Astrocyte (in vitro differentiated cells and primary cell): ENCODE measurements around the gene ANTXR2. TPM values are rescaled to one million over a fixed set of nuclear protein-coding genes. Genes with fewer than 3 reads are reported as not detected.

ENCODE experiments used
- DNase-seq: peaks from one replicate; pipeline ENCODE4 v3.0.0-alpha.2; 2010; ENCODE audit warnings: low read depth
- FAIRE-seq: peaks from 2 replicates; lab custom pipeline; 2011; peaks lifted over from hg19 to GRCh38; lab: Jason Lieb, UNC
- H2AFZ ChIP-seq: 2 replicates; pipeline ENCODE4 v1.6.0; 2012; ENCODE audit warnings: low read depth, low read length, inconsistent platforms
- H3K27ac ChIP-seq: 2 replicates; pipeline ENCODE4 v1.5.1; 2011; ENCODE audit warnings: low read depth, low read length, inconsistent platforms
- H3K27me3 ChIP-seq: 2 replicates; pipeline ENCODE4 v1.6.0; 2011; ENCODE audit warnings: low read length, inconsistent platforms; ENCODE audit not compliant: insufficient read depth
- H3K36me3 ChIP-seq: 2 replicates; pipeline ENCODE4 v1.5.1; 2011; ENCODE audit warnings: low read length, inconsistent platforms; ENCODE audit not compliant: insufficient read depth
- H3K4me1 ChIP-seq: 2 replicates; pipeline ENCODE4 v1.5.1; 2011; ENCODE audit warnings: low read length, inconsistent platforms; ENCODE audit not compliant: insufficient read depth
- H3K4me2 ChIP-seq: 2 replicates; pipeline ENCODE4 v1.6.0; 2012; ENCODE audit warnings: low read length, inconsistent platforms
- H3K4me3 ChIP-seq: 2 replicates; pipeline ENCODE4 v1.5.1; 2011; ENCODE audit warnings: low read depth, mild to moderate bottlenecking, low read length, inconsistent platforms; ENCODE audit not compliant: insufficient read depth
- H3K79me2 ChIP-seq: 2 replicates; pipeline ENCODE4 v1.6.0; 2012; ENCODE audit warnings: mild to moderate bottlenecking, low read length, inconsistent platforms; ENCODE audit not compliant: insufficient read depth
- H3K9ac ChIP-seq: 2 replicates; pipeline ENCODE4 v1.6.0; 2012; ENCODE audit warnings: mild to moderate bottlenecking, low read length, inconsistent platforms
- H3K9me3 ChIP-seq: 2 replicates; pipeline ENCODE4 v1.5.1; 2012; ENCODE audit warnings: low read depth, mild to moderate bottlenecking, low read length, inconsistent platforms; ENCODE audit not compliant: insufficient read depth
- H4K20me1 ChIP-seq: 2 replicates; pipeline ENCODE4 v1.6.0; 2012; ENCODE audit warnings: low read length, inconsistent platforms; ENCODE audit not compliant: insufficient read depth
- H3K27ac Mint-ChIP-seq: one replicate; pipeline ENCODE4 v1.8.0; 2021; ENCODE audit warnings: mild to moderate bottlenecking, mixed read lengths; ENCODE audit not compliant: unreplicated experiment
- H3K27me3 Mint-ChIP-seq: one replicate; pipeline ENCODE4 v1.8.0; 2021; ENCODE audit warnings: low read depth, mixed read lengths; ENCODE audit not compliant: unreplicated experiment
- H3K36me3 Mint-ChIP-seq: one replicate; pipeline ENCODE4 v1.8.0; 2021; ENCODE audit warnings: low read depth, mixed read lengths; ENCODE audit not compliant: unreplicated experiment
- H3K4me1 Mint-ChIP-seq: one replicate; pipeline ENCODE4 v1.8.0; 2021; ENCODE audit warnings: low read depth, mixed read lengths; ENCODE audit not compliant: unreplicated experiment
- H3K4me3 Mint-ChIP-seq: one replicate; pipeline ENCODE4 v1.8.0; 2021; ENCODE audit warnings: mild to moderate bottlenecking, moderate library complexity, mixed read lengths; ENCODE audit not compliant: unreplicated experiment
- H3K9me3 Mint-ChIP-seq: one replicate; pipeline ENCODE4 v1.8.0; 2021; ENCODE audit warnings: mild to moderate bottlenecking, mixed read lengths; ENCODE audit not compliant: unreplicated experiment
- EZH2 ChIP-seq: IDR thresholded peaks from 2 replicates; pipeline ENCODE4 v1.6.1; 2012; ENCODE audit warnings: mild to moderate bottlenecking, low read length, inconsistent platforms; ENCODE audit not compliant: insufficient read depth
- total RNA-seq: library from RNA; stranded (reverse); gene quantifications from 2 replicates; pipeline ENCODE4 v1.2.1, GENCODE V29; 2021
- TF ChIP-seq, protein P1 (sequence below): IDR thresholded peaks from 2 replicates; pipeline ENCODE4 v1.5.1; 2011; ENCODE audit warnings: low read depth, mild to moderate bottlenecking, inconsistent platforms, low read length, moderate library complexity; ENCODE audit not compliant: insufficient read depth

ANTXR2 gene
- total RNA-seq, 1 donor from 2014 or later = 34.7 TPM

DNA sequence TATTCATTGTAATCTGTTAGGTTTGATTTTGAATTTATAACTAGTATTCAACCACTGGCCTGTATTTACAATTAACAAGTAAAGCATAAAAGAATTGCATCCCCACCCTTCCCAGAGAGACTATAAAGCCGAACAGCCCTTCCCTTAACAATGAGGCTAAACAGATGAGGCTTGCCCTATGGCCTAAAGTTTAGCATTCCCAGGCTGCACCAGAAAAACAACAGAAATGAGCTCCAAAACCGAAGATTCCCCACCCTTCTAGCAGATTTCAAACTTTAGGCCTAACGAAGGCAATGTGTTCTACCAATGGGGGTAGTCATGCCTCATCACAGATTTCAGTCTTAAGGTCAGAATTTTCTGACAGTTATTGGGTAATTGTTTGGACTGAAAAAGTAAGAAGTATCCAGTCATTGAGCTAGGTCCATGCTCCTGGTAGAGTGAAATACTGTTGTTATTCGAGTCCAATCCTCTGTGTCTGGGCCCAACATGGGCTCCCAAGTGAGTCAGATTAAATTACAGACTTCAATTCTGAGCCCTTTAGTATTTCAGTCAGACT is 197.6 kb downstream of the ANTXR2 start:
- H3K4me1 Mint-ChIP-seq = no peaks in the 10 kb centered on the region
- DNase-seq (no peak), FAIRE-seq (no peak)
- Histone ChIP-seq H3K4me1 (no peaks in the 10 kb centered on the region), H3K9ac (no peak overlapping the region), H3K9me3 (no peaks in the 10 kb centered on the region), H3K36me3 (no peaks in the 10 kb centered on the region), H2AFZ (no peak overlapping the region), H4K20me1 (no peaks in the 10 kb centered on the region), H3K4me3 (no peak overlapping the region), H3K79me2 (no peaks in the 10 kb centered on the region), H3K27ac (no peak overlapping the region), H3K27me3 (no peaks in the 10 kb centered on the region), H3K4me2 (no peak overlapping the region)
- no peaks in the 10 kb centered on the region for H3K36me3 Mint-ChIP-seq
- TF ChIP-seq, protein P1, sequence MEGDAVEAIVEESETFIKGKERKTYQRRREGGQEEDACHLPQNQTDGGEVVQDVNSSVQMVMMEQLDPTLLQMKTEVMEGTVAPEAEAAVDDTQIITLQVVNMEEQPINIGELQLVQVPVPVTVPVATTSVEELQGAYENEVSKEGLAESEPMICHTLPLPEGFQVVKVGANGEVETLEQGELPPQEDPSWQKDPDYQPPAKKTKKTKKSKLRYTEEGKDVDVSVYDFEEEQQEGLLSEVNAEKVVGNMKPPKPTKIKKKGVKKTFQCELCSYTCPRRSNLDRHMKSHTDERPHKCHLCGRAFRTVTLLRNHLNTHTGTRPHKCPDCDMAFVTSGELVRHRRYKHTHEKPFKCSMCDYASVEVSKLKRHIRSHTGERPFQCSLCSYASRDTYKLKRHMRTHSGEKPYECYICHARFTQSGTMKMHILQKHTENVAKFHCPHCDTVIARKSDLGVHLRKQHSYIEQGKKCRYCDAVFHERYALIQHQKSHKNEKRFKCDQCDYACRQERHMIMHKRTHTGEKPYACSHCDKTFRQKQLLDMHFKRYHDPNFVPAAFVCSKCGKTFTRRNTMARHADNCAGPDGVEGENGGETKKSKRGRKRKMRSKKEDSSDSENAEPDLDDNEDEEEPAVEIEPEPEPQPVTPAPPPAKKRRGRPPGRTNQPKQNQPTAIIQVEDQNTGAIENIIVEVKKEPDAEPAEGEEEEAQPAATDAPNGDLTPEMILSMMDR = no peak
- TF ChIP-seq EZH2 = no peak
- H3K4me3 Mint-ChIP-seq = no peak overlapping the region
- H3K9me3 Mint-ChIP-seq = peaks cover 4% of the 10 kb centered on the region
- H3K27me3 Mint-ChIP-seq = no peaks in the 10 kb centered on the region
- no peak overlapping the region for H3K27ac Mint-ChIP-seq

DNA sequence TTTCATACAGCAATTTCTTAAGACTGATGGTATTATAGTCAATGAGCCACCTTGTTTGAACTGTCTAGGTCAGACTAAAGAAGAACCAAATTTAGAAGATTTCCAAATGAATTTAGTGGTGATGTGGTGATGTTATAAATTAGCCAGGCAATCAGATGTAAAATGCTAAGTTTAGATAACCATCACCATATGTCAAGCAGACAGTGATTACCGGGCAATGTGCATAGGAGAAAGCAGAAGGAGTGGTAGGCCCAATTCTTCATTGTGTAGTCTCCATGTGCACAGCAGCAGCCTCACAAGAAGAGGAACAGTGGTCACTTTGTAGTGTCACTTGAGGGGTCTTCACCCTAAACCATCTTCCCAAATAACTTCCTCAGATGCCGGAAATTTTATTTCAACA is 198.8 kb downstream of the ANTXR2 start:
- H3K9me3 Mint-ChIP-seq = peaks cover 4% of the 10 kb centered on the region
- no peak for DNase-seq
- no peaks in the 10 kb centered on the region for H3K27me3 Mint-ChIP-seq
- Histone ChIP-seq H3K4me1 (no peaks in the 10 kb centered on the region), H3K27ac (no peak overlapping the region), H3K9ac (no peak overlapping the region), H4K20me1 (no peaks in the 10 kb centered on the region), H2AFZ (no peak overlapping the region), H3K36me3 (no peaks in the 10 kb centered on the region), H3K4me2 (no peak overlapping the region), H3K4me3 (no peak overlapping the region), H3K79me2 (no peaks in the 10 kb centered on the region), H3K27me3 (no peaks in the 10 kb centered on the region), H3K9me3 (no peaks in the 10 kb centered on the region)
- FAIRE-seq = no peak
- TF ChIP-seq, protein P1 = no peak
- TF ChIP-seq EZH2 = no peak
- H3K4me1 Mint-ChIP-seq = no peaks in the 10 kb centered on the region
- no peak overlapping the region for H3K4me3 Mint-ChIP-seq
- no peak overlapping the region for H3K27ac Mint-ChIP-seq
- H3K36me3 Mint-ChIP-seq = no peaks in the 10 kb centered on the region

DNA sequence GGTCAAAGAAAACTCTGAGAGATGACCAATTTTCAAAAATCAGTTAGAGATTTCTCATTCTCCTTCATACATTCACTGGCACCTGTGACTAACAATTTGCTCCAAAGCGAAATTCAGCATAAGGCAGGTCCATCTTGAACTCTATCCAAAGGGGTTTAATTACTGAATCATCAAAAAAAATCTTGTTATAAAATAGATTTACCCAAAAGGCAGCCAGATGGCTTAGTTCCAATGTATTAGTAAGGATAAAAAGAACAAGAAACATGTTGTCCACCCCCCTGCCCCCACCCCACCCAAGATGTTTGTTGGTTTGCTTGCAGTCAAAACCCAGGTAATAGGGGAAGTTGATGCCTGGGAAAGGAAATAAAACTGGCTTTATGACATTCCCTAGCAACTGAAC is 200.3 kb downstream of the ANTXR2 start:
- Histone ChIP-seq H3K36me3 (no peaks in the 10 kb centered on the region), H3K4me2 (no peak overlapping the region), H4K20me1 (no peaks in the 10 kb centered on the region), H3K4me3 (no peak overlapping the region), H3K4me1 (no peaks in the 10 kb centered on the region), H2AFZ (no peak overlapping the region), H3K9me3 (no peaks in the 10 kb centered on the region), H3K79me2 (no peaks in the 10 kb centered on the region), H3K27me3 (no peaks in the 10 kb centered on the region), H3K9ac (no peak overlapping the region), H3K27ac (no peak overlapping the region)
- no peaks in the 10 kb centered on the region for H3K9me3 Mint-ChIP-seq
- DNase-seq (no peak), FAIRE-seq (no peak)
- no peaks in the 10 kb centered on the region for H3K4me1 Mint-ChIP-seq
- H3K4me3 Mint-ChIP-seq = no peak overlapping the region
- no peak for TF ChIP-seq EZH2
- TF ChIP-seq, protein P1 = no peak
- no peaks in the 10 kb centered on the region for H3K27me3 Mint-ChIP-seq
- H3K27ac Mint-ChIP-seq = no peak overlapping the region
- no peaks in the 10 kb centered on the region for H3K36me3 Mint-ChIP-seq
